ENCODE results near the gene S100A7. TPM values are rescaled to one million over a fixed set of nuclear protein-coding genes. Genes with fewer than 3 reads are reported as not detected.

S100A7 gene
- polyA plus RNA-seq, 3 donors = not detected

DNA sequence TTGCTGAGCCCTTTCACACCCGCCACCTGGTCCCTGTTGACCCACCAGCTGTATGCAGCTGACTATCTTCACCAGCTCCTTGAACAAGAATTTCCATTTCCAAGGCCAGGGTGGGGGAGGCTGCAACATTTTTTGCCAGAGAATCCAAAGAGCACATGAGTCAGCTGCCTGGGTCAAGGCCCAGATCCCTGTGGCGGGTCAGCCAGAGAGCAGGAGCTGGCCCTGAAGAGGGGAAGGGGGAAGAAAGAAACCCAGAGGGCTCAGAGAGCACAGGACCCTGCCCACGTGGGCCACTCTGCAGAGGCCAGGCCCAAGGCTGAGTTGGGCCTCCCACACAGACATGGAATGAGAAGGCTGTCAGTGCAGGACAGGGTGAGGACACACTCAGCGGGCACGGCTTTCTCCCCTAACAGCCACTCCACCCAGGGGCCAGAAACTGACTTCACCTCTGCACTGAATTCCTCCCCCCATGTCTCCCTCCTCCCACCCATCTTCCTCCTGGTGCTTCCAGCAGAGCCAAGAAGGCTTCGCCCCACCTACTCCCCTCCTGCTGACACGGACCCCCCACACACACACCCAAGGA lies 46.5 kb upstream of the S100A7 start:
- peaks cover 0 to 9% (median 3%) of the 10 kb centered on the region in 3 donors for H3K27me3 Mint-ChIP-seq (ENCODE audit: low read depth in 3 of 3)
- no peak overlapping the region for H3K4me3 ChIP-seq (replicated peaks in 1 of 3; ENCODE audit: low read depth in 2 of 3, low read length in 3 of 3)
- H3K36me3 Mint-ChIP-seq = no peaks in the 10 kb centered on the region
- H3K36me3 ChIP-seq (replicated peaks in 1 of 2; ENCODE audit: control insufficient read depth in 1 of 2, insufficient read depth in 2 of 2, low read length in 2 of 2) = no peaks in the 10 kb centered on the region
- H3K4me2 ChIP-seq (replicated peaks; ENCODE audit: extremely low read depth, low read length, poor library complexity, severe bottlenecking) = no peak overlapping the region
- H3K9me3 Mint-ChIP-seq = no peaks in the 10 kb centered on the region
- H3K27ac Mint-ChIP-seq = no peak overlapping the region
- no peak for DNase-seq
- no peaks in the 10 kb centered on the region for H4K20me1 ChIP-seq (ENCODE audit: insufficient read depth, low read length)
- intact Hi-C loops (cut with micrococcal nuclease) = no loop called here
- TF ChIP-seq, protein P1, sequence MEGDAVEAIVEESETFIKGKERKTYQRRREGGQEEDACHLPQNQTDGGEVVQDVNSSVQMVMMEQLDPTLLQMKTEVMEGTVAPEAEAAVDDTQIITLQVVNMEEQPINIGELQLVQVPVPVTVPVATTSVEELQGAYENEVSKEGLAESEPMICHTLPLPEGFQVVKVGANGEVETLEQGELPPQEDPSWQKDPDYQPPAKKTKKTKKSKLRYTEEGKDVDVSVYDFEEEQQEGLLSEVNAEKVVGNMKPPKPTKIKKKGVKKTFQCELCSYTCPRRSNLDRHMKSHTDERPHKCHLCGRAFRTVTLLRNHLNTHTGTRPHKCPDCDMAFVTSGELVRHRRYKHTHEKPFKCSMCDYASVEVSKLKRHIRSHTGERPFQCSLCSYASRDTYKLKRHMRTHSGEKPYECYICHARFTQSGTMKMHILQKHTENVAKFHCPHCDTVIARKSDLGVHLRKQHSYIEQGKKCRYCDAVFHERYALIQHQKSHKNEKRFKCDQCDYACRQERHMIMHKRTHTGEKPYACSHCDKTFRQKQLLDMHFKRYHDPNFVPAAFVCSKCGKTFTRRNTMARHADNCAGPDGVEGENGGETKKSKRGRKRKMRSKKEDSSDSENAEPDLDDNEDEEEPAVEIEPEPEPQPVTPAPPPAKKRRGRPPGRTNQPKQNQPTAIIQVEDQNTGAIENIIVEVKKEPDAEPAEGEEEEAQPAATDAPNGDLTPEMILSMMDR (IDR thresholded peaks at IDR 0.05) = no peak
- no peak overlapping the region for H3K4me3 Mint-ChIP-seq
- H2AFZ ChIP-seq (ENCODE audit: insufficient read depth, low read depth, low read length, poor library complexity, severe bottlenecking) = no peak overlapping the region
- H3K4me1 ChIP-seq (ENCODE audit: control insufficient read depth in 1 of 2, insufficient read depth in 2 of 2, low read length in 2 of 2) = peaks cover 4 to 7% of the 10 kb centered on the region in 2 donors
- no peaks in the 10 kb centered on the region for H3K27me3 ChIP-seq (ENCODE audit: control insufficient read depth in 2 of 2, insufficient read depth in 2 of 2, low read length in 2 of 2)
- peaks cover 12% of the 10 kb centered on the region for H3K4me1 Mint-ChIP-seq
- H3K9ac ChIP-seq (ENCODE audit: insufficient read depth, low read length, poor library complexity, severe bottlenecking) = no peak overlapping the region
- no peaks in the 10 kb centered on the region for H3K9me3 ChIP-seq (replicated peaks in 1 of 2; ENCODE audit: control insufficient read depth in 1 of 2, insufficient read depth in 1 of 2, low read length in 2 of 2)
- no peaks in the 10 kb centered on the region for H3K79me2 ChIP-seq (ENCODE audit: insufficient read depth, low read length)
- 96% methylated on average over 6 of the region's 7 CpGs for WGBS (ENCODE audit: insufficient coverage)
- no peak overlapping the region for H3K27ac ChIP-seq (ENCODE audit: low read depth in 1 of 2, low read length in 2 of 2)

DNA sequence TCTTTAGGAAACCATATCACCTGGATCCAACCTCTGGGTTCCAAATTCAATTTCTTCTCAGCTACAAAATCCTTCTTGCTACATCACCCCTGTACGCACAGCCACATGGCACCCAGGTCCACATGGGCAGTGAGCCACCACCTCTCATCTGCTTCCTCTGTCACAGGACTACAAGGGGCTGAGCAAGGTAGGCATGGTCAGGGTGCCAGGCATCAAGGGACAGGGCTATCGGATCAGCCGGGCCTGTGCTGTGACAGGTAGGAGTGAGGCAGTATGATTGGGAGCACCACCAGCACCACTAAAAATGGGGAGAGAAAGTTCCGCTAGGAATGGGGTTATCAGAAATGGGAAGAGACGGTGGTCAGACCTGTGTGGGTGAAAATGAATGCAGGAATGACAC lies 45.9 kb upstream of the S100A7 start:
- TF ChIP-seq, protein P1 (IDR thresholded peaks at IDR 0.05) = no peak
- WGBS (ENCODE audit: insufficient coverage) = 92% methylated on average over 5 of the region's 5 CpGs
- Histone ChIP-seq H3K9me3 (replicated peaks in 1 of 2; ENCODE audit: control insufficient read depth in 1 of 2, insufficient read depth in 1 of 2, low read length in 2 of 2) (no peaks in the 10 kb centered on the region), H3K4me2 (replicated peaks; ENCODE audit: extremely low read depth, low read length, poor library complexity, severe bottlenecking) (no peak overlapping the region), H3K79me2 (ENCODE audit: insufficient read depth, low read length) (no peaks in the 10 kb centered on the region), H3K4me3 (replicated peaks in 1 of 3; ENCODE audit: low read depth in 2 of 3, low read length in 3 of 3) (no peak overlapping the region), H3K9ac (ENCODE audit: insufficient read depth, low read length, poor library complexity, severe bottlenecking) (no peak overlapping the region), H3K4me1 (ENCODE audit: control insufficient read depth in 1 of 2, insufficient read depth in 2 of 2, low read length in 2 of 2) (peaks cover 4 to 7% of the 10 kb centered on the region in 2 donors), H3K27me3 (ENCODE audit: control insufficient read depth in 2 of 2, insufficient read depth in 2 of 2, low read length in 2 of 2) (no peaks in the 10 kb centered on the region), H3K36me3 (replicated peaks in 1 of 2; ENCODE audit: control insufficient read depth in 1 of 2, insufficient read depth in 2 of 2, low read length in 2 of 2) (no peaks in the 10 kb centered on the region), H4K20me1 (ENCODE audit: insufficient read depth, low read length) (no peaks in the 10 kb centered on the region), H3K27ac (ENCODE audit: low read depth in 1 of 2, low read length in 2 of 2) (no peak overlapping the region), H2AFZ (ENCODE audit: insufficient read depth, low read depth, low read length, poor library complexity, severe bottlenecking) (no peak overlapping the region)
- Mint-ChIP-seq H3K4me3 (no peak overlapping the region), H3K27ac (no peak overlapping the region), H3K9me3 (no peaks in the 10 kb centered on the region), H3K4me1 (peaks cover 11% of the 10 kb centered on the region), H3K36me3 (no peaks in the 10 kb centered on the region), H3K27me3 (ENCODE audit: low read depth in 3 of 3) (peaks cover 0 to 8% (median 3%) of the 10 kb centered on the region in 3 donors)
- DNase-seq = no peak
- intact Hi-C loops (cut with micrococcal nuclease) = no loop called here

Data from CD14-positive monocyte (primary cell).